Tibial nerve (tissue), 4 donors: ENCODE measurements around the gene KREMEN2. TPM values are rescaled to one million over a fixed set of nuclear protein-coding genes. Genes with fewer than 3 reads are reported as not detected.

Experiments used
- DNase-seq, 2 donors: peaks; one replicate each; pipeline ENCODE4 v3.0.0-alpha.2; 2019; ENCODE audit warnings: low spot score in 2 of 2
- H3K27ac ChIP-seq, 4 donors: fragments of 200-600 bp; sonication (generic) in 3 of 4; one replicate each; pipeline ENCODE4 v1.5.1; 2017 to 2019; ENCODE audit warnings: mild to moderate bottlenecking in 1 of 4
- H3K27me3 ChIP-seq, 2 donors: fragments of 200-600 bp; sonication (generic) in 1 of 2; one replicate each; pipeline versions ENCODE4 v1.5.1 to v1.6.0; 2017 to 2019
- H3K36me3 ChIP-seq, 3 donors: fragments of 200-600 bp; sonication (generic); one replicate each; pipeline ENCODE4 v1.5.1; 2018 to 2019
- H3K4me1 ChIP-seq, 4 donors: fragments of 200-600 bp; sonication (generic) in 3 of 4; one replicate each; pipeline ENCODE4 v1.5.1; 2017 to 2019
- H3K4me3 ChIP-seq, 4 donors: fragments of 200-600 bp; sonication (generic) in 3 of 4; one replicate each; pipeline ENCODE4 v1.5.1; 2017 to 2019; ENCODE audit warnings: mild to moderate bottlenecking in 1 of 4, moderate library complexity in 1 of 4
- H3K9me3 ChIP-seq, 4 donors: fragments of 200-600 bp; sonication (generic) in 3 of 4; one replicate each; pipeline ENCODE4 v1.5.1; 2017 to 2019
- EP300 ChIP-seq, 2 donors: sonication (generic); formaldehyde crosslinking; IDR thresholded peaks; one replicate each; pipeline ENCODE4 v1.6.1; 2017; ENCODE audit warnings: antibody characterized with exemption in 2 of 2, mild to moderate bottlenecking in 1 of 2
- POLR2A ChIP-seq, 2 donors: fragments of 450-650 bp; IDR thresholded peaks; one replicate each; pipeline ENCODE4 v1.6.1; 2017; ENCODE audit warnings: antibody characterized with exemption in 2 of 2, mild to moderate bottlenecking in 2 of 2, moderate library complexity in 2 of 2
- WGBS, 2 donors: methylation state at CpG; one replicate each; pipeline ENCODE4 v1.1.5; 2018; 5-methylcytosine and 5-hydroxymethylcytosine counted together
- total RNA-seq, 4 donors: library from RNA; depleted of rRNA; stranded (reverse); fragments of >200 nt; gene quantifications; one replicate each; pipeline ENCODE4 v1.1.0, GENCODE V29; 2016
- TF ChIP-seq, protein P1 (sequence below), 5 experiments: fragments of 200-600 bp in 3 of 5; fragments of 450-650 bp in 2 of 5; sonication (generic) in 3 of 5; IDR thresholded peaks; one replicate each; pipeline ENCODE4 v1.5.1; 2016 to 2019; ENCODE audit warnings: antibody characterized with exemption in 5 of 5, mild to moderate bottlenecking in 3 of 5, moderate library complexity in 2 of 5

The KREMEN2 gene
- total RNA-seq, 4 donors from 2014 or later = not detected

- H3K4me3 ChIP-seq = no peak overlapping the region
- no peak overlapping the region for H3K27ac ChIP-seq
- TF ChIP-seq, protein P1, sequence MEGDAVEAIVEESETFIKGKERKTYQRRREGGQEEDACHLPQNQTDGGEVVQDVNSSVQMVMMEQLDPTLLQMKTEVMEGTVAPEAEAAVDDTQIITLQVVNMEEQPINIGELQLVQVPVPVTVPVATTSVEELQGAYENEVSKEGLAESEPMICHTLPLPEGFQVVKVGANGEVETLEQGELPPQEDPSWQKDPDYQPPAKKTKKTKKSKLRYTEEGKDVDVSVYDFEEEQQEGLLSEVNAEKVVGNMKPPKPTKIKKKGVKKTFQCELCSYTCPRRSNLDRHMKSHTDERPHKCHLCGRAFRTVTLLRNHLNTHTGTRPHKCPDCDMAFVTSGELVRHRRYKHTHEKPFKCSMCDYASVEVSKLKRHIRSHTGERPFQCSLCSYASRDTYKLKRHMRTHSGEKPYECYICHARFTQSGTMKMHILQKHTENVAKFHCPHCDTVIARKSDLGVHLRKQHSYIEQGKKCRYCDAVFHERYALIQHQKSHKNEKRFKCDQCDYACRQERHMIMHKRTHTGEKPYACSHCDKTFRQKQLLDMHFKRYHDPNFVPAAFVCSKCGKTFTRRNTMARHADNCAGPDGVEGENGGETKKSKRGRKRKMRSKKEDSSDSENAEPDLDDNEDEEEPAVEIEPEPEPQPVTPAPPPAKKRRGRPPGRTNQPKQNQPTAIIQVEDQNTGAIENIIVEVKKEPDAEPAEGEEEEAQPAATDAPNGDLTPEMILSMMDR (IDR thresholded peaks at IDR 0.05) = no peak
- no peak for TF ChIP-seq EP300 (IDR thresholded peaks at IDR 0.05)
- no peak for TF ChIP-seq POLR2A (IDR thresholded peaks at IDR 0.05)
- no peaks in the 10 kb centered on the region for H3K4me1 ChIP-seq
- H3K36me3 ChIP-seq = peaks cover 0 to 15% (median 0%) of the 10 kb centered on the region in 3 donors
- H3K9me3 ChIP-seq = no peaks in the 10 kb centered on the region
- H3K27me3 ChIP-seq = peaks cover 0 to 58% of the 10 kb centered on the region in 2 donors
- DNase-seq = no peak
- 57 to 69% methylated on average over 19 to 24 of the region's 26 CpGs for WGBS, 2 donors
Measured at GRCh38 chr16:2954656-2955381, 9.3 kb upstream of the KREMEN2 start.

DNA sequence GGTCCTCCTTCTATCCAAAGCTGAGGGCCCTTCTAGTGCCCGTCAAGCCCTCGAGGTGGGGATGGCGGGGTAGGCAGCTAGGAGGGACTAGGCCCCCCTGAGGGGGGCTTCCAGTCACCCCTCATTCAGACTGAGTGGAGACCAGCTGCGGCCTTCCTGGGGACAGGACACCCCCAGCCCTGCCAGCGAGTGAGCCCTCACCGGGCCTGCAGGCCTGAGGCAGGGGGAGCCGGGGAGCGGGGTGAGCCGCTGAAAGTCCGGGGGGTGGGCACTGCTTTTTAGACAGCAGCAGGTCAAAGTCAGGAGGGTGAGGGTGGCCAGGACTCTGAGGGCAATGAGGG is 8.7 kb upstream of the KREMEN2 start:
- Histone ChIP-seq H3K4me1 (no peaks in the 10 kb centered on the region), H3K27me3 (peaks cover 0 to 64% of the 10 kb centered on the region in 2 donors), H3K4me3 (no peak overlapping the region), H3K27ac (no peak overlapping the region), H3K36me3 (peaks cover 0 to 9% (median 0%) of the 10 kb centered on the region in 3 donors), H3K9me3 (no peaks in the 10 kb centered on the region)
- DNase-seq = no peak
- WGBS, 2 donors = 10 to 40% methylated on average over 5 to 10 of the region's 10 CpGs
- TF ChIP-seq EP300 (IDR thresholded peaks at IDR 0.05) (no peak), POLR2A (IDR thresholded peaks at IDR 0.05) (no peak)
- TF ChIP-seq, protein P1 (IDR thresholded peaks at IDR 0.05) = no peak

GRCh38 chr16:2955779-2956578 is 8.1 kb upstream of the KREMEN2 start:
- no peak for DNase-seq
- H3K36me3 ChIP-seq = peaks cover 0 to 3% (median 0%) of the 10 kb centered on the region in 3 donors
- no peak overlapping the region for H3K27ac ChIP-seq
- H3K4me3 ChIP-seq = no peak overlapping the region
- no peak for TF ChIP-seq POLR2A (IDR thresholded peaks at IDR 0.05)
- H3K27me3 ChIP-seq = peaks cover 0 to 70% of the 10 kb centered on the region in 2 donors
- WGBS, 2 donors = 23 to 39% methylated on average over 13 to 15 of the region's 21 CpGs
- H3K9me3 ChIP-seq = no peaks in the 10 kb centered on the region
- H3K4me1 ChIP-seq = no peaks in the 10 kb centered on the region

- WGBS, 2 donors = 79 to 80% methylated on average over 11 of the region's 11 CpGs
- peaks cover 0 to 76% of the 10 kb centered on the region in 2 donors for H3K27me3 ChIP-seq
Measured at GRCh38 chr16:2956579-2956956, 7.5 kb upstream of the KREMEN2 start.

DNA sequence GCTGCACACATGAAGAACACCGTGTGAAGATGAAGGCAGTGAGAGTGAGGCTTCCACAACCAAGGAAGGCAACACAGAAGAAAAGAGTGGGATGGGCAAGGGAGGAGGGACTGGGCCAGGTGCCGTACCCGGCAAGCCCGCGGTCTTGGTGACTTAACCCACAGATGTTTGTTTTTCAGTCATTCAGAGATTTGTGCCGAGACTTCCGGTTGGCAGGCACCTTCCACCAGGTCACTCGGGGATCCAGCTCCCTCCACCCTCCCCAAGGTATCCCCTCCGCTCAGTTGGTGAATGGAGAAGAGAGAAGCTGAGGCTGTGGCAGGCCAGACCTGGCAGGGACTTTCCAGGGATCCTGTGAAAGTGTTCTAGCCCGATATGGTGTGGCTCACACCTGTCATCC is 4.9 kb upstream of the KREMEN2 start:
- H3K27ac ChIP-seq = no peak overlapping the region

More at GRCh38 chr16:2956579-2956956, 7.5 kb upstream of the KREMEN2 start:
- Histone ChIP-seq H3K36me3 (no peaks in the 10 kb centered on the region), H3K27ac (no peak overlapping the region), H3K4me3 (no peak overlapping the region), H3K4me1 (peaks cover 0 to 2% (median 0%) of the 10 kb centered on the region in 4 donors), H3K9me3 (no peaks in the 10 kb centered on the region)
- no peak for TF ChIP-seq EP300 (IDR thresholded peaks at IDR 0.05)
- TF ChIP-seq POLR2A (IDR thresholded peaks at IDR 0.05) = no peak
- TF ChIP-seq, protein P1 (IDR thresholded peaks at IDR 0.05) = no peak
- DNase-seq = no peak

More for the DNA sequence above, 4.9 kb upstream of the KREMEN2 start:
- Histone ChIP-seq H3K36me3 (no peaks in the 10 kb centered on the region), H3K9me3 (no peaks in the 10 kb centered on the region), H3K4me1 (peaks cover 0 to 29% (median 11%) of the 10 kb centered on the region in 4 donors), H3K27me3 (peaks cover 2 to 99% of the 10 kb centered on the region in 2 donors), H3K4me3 (no peak overlapping the region)
- whole genome bisulfite sequencing, 2 donors = 55 to 73% methylated on average over 10 of the region's 10 CpGs
- TF ChIP-seq EP300 (IDR thresholded peaks at IDR 0.05) = no peak
- TF ChIP-seq, protein P1 (IDR thresholded peaks at IDR 0.05) = no peak
- TF ChIP-seq POLR2A (IDR thresholded peaks at IDR 0.05) = no peak
- DNase-seq = no peak
